A673 (cell line): ENCODE measurements around the gene RNU4-1. TPM values are rescaled to one million over a fixed set of nuclear protein-coding genes. Genes with fewer than 3 reads are reported as not detected.
A peak's percentile ranks its signal among the peaks of the same experiment; 100 is the strongest.

Experiments
- BruUV-seq: library from RNA; stranded (reverse); fragments of 400-500 nt; replicated peaks from 2 replicates; lab custom pipeline; 2021; lab: Mats Ljungman, UMichigan
- CTCF ChIA-PET: fragments of 300-600 bp; sonication (Branson Sonifier 250); formaldehyde crosslinking; loops from one replicate; lab custom pipeline; 2022; ENCODE audit warnings: antibody characterized with exemption; lab: Charles Lee
- POLR2A ChIA-PET: fragments of 300-600 bp; sonication (Branson Sonifier 250); formaldehyde crosslinking; loops from one replicate; lab custom pipeline; 2022; ENCODE audit warnings: antibody characterized with exemption; ENCODE audit not compliant: low non-redundant PET; lab: Charles Lee
- DNase-seq: peaks from one replicate; pipeline ENCODE4 v3.0.0-alpha.2; 2015; ENCODE audit warnings: low spot score
- H3K27ac ChIP-seq: fragments of 200-600 bp; sonication (generic); 2 replicates; pipeline ENCODE4 v1.5.1; 2016; ENCODE audit warnings: mixed run types, low read depth, mild to moderate bottlenecking, mixed read lengths, antibody characterized with exemption, low read length; ENCODE audit not compliant: poor library complexity, severe bottlenecking
- H3K27me3 ChIP-seq: fragments of 200-600 bp; sonication (generic); replicated peaks from 2 replicates; pipeline ENCODE4 v1.6.1; 2017; ENCODE audit warnings: mixed run types, low read depth, mild to moderate bottlenecking, mixed read lengths, antibody characterized with exemption, low read length; ENCODE audit not compliant: insufficient read depth, poor library complexity
- H3K36me3 ChIP-seq: fragments of 200-600 bp; sonication (generic); 2 replicates; pipeline ENCODE4 v1.6.1; 2016; ENCODE audit warnings: mixed run types, mild to moderate bottlenecking, mixed read lengths, antibody characterized with exemption, low read length; ENCODE audit not compliant: insufficient read depth, poor library complexity, severe bottlenecking
- H3K4me1 ChIP-seq: fragments of 200-600 bp; sonication (generic); 2 replicates; pipeline ENCODE4 v1.6.1; 2017; ENCODE audit warnings: mixed run types, mild to moderate bottlenecking, mixed read lengths, antibody characterized with exemption, low read length; ENCODE audit not compliant: insufficient read depth, poor library complexity, severe bottlenecking
- H3K4me3 ChIP-seq: fragments of 200-600 bp; sonication (generic); 2 replicates; pipeline ENCODE4 v1.5.1; 2016; ENCODE audit warnings: low read depth, mixed run types, mild to moderate bottlenecking, mixed read lengths, low read length; ENCODE audit not compliant: poor library complexity, severe bottlenecking
- H3K9me3 ChIP-seq: fragments of 200-600 bp; sonication (generic); 2 replicates; pipeline ENCODE4 v1.6.1; 2016; ENCODE audit warnings: mixed run types, low read depth, mild to moderate bottlenecking, mixed read lengths, antibody characterized with exemption, low read length; ENCODE audit not compliant: poor library complexity, severe bottlenecking
- CTCF ChIP-seq: fragments of 300-800, 200-600 bp; sonication (generic); conservative IDR thresholded peaks from 2 replicates; pipeline ENCODE4 v1.5.1; 2017; ENCODE audit warnings: low read depth, mild to moderate bottlenecking, antibody characterized with exemption, low read length, moderate library complexity, mixed read lengths
- EZH2 ChIP-seq: fragments of 200-600 bp; sonication (generic); IDR thresholded peaks from 2 replicates; pipeline ENCODE4 v1.6.1; 2017; ENCODE audit warnings: borderline replicate concordance, low read depth, mild to moderate bottlenecking, mixed read lengths, antibody characterized with exemption, low read length; ENCODE audit not compliant: poor library complexity, severe bottlenecking
- intact Hi-C: fragments of 100-400 bp; cut with micrococcal nuclease; formaldehyde crosslinking; loops from one replicate; pipeline ENCODE4 v1.10.0; 2022; ENCODE audit not compliant: unreplicated experiment
- total RNA-seq: library from RNA; stranded (reverse); gene quantifications from 2 replicates; pipeline ENCODE4 v1.2.3, GENCODE V29; 2021

RNU4-1 gene
- total RNA-seq, 1 experiment from 2014 or later, result 1,130 TPM

- intact Hi-C loops, result loop anchor here (10.0 kb wide), 1 partner anchor 146 kb away; the partner anchor contains the start of gene RAB35
- DNase-seq, result no peak
- Histone ChIP-seq H3K27me3 (no peaks in the 10 kb centered on the region), H3K4me3 (no peak overlapping the region), H3K9me3 (no peaks in the 10 kb centered on the region), H3K27ac (no peak overlapping the region), H3K4me1 (peaks cover 28% of the 10 kb centered on the region), H3K36me3 (no peaks in the 10 kb centered on the region)
- BruUV-seq, result no TSS peak
- POLR2A ChIA-PET, result no interaction called here
- TF ChIP-seq EZH2 (no peak), CTCF (no peak)
- CTCF ChIA-PET, result interaction anchor here (8.5 kb wide), 1 partner anchor 32 kb away, joined by 141 read pairs; no protein-coding TSS in a partner anchor
These were observed 32.4 kb downstream of the RNU4-1 start for GRCh38 chr12:120260607-120261006.

- no peaks in the 10 kb centered on the region for H3K27me3 ChIP-seq
- ChIA-PET CTCF (no interaction called here), POLR2A (no interaction called here)
- no peak for DNase-seq
- H3K27ac ChIP-seq, result peak overlapping the region; percentile 12
- intact Hi-C loops, result loop anchor here (10.0 kb wide), 1 partner anchor 145 kb away; the partner anchor contains the start of gene RAB35
- TF ChIP-seq CTCF (no peak), EZH2 (no peak)
- H3K4me1 ChIP-seq, result peaks cover 26% of the 10 kb centered on the region
- no TSS peak for BruUV-seq
- no peaks in the 10 kb centered on the region for H3K9me3 ChIP-seq
- no peak overlapping the region for H3K4me3 ChIP-seq
- H3K36me3 ChIP-seq, result peaks cover 5% of the 10 kb centered on the region
These were observed 33.4 kb downstream of the RNU4-1 start for GRCh38 chr12:120259418-120260202.

GRCh38 chr12:120258323-120258896, 34.6 kb downstream of the RNU4-1 start:
- no peak for DNase-seq
- peaks cover 5% of the 10 kb centered on the region for H3K36me3 ChIP-seq
- H3K27me3 ChIP-seq, result no peaks in the 10 kb centered on the region
- peaks cover 19% of the 10 kb centered on the region for H3K4me1 ChIP-seq
- H3K4me3 ChIP-seq, result no peak overlapping the region
- POLR2A ChIA-PET, result no interaction called here
- H3K9me3 ChIP-seq, result no peaks in the 10 kb centered on the region
- no peak overlapping the region for H3K27ac ChIP-seq
- BruUV-seq, result no TSS peak
- CTCF ChIA-PET, result interaction anchor here (1.5 kb wide), 1 partner anchor 30 kb away, joined by 6 read pairs; no protein-coding TSS in a partner anchor
- TF ChIP-seq EZH2 (no peak), CTCF (no peak)
- intact Hi-C loops, result no loop called here
